CD4-positive, alpha-beta T cell treated with Interleukin-2 at 100 ng/mL for 4 hours (primary cell): ENCODE results near the gene BRD1.
"Not testable (repeated sequence)": the region's sequence is repeated elsewhere in the genome, so short reads cannot be mapped to it uniquely, and the experiment has no call there.

Experiments
- DNase-seq: peaks from one replicate; pipeline ENCODE4 v3.0.0-alpha.2; 2020; ENCODE audit warnings: low spot score

BRD1 gene

GRCh38 chr22:49826603-49827270 is 936 bp downstream of the BRD1 start:
- peak; percentile 44 for DNase-seq

GRCh38 chr22:49825944-49826602 is 1.6 kb downstream of the BRD1 start:
- peak; percentile 71 for DNase-seq

DNA sequence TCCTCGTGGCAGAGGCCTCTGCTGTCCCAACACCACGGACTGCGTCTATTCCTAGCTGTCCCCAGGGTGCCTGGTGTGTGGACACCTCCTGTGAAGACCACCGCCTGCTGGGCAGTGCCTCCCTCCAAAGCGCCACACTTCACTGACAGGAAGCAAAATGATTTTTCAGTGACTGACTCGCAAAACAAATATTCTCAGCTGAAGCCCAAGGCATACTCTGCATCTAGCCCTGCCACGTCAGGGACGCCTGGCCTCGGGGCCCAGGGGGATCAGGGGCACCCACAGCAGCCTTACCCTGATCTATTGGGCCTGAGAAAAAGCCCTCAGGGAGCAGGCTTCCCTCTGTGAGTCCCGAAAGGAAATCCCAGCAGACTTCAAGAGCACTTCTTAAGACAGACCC is 2.2 kb downstream of the BRD1 start:
- no peak for DNase-seq

DNA sequence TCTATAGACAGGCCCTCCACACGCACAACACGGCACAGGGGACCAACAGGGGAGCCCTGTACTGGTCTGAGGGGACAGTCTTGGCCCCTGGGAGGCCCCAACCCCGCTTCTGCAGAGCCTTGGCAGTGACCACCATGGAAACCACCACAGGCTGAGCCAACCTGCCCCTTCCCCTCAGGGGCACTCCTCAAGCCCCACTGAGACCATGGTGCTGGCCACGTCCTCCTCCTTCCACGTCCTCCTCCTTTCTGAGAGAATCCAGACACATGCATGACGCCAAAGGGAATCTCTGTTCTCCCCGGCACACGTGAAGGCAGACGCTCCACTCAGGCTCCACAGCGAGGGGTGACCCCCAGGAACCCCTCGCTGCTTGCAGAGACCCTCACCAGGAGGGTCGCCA is 2.7 kb downstream of the BRD1 start:
- DNase-seq = no peak

DNA sequence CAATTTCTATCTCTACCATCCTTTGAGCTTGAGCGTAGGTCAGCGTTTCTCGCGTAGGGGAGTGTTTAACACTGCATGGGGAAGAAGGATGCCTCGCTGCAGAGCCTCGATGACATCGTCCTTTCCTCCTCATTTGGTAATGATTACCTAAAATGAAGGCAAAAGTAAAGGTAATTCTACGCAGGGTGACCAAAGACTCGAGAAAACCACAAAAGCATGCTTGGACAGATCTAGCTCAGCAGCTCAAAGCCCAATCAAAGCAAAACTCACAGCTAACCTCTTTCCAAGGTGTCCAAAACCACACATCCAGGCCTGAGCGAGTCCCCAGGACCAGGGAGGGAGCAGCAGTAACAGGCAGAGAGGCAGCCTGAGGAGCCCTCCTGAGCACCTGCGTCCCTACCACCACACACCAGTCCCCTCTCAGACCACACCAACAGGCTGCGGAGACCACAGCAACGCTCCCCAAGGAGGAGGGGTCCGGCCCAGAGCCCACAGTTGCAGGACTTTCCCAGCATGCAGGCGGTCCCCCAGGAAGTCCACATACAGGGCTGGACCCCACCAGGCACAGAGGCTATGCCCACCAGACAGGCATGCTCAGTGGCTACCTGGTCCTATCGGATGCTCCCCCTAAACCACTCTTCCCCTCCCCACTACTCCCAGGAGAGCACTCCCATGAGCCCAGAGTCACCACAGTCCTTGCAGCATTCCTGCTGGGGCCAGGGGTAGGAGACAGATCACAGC is 3.3 kb downstream of the BRD1 start:
- DNase-seq = no peak

DNA sequence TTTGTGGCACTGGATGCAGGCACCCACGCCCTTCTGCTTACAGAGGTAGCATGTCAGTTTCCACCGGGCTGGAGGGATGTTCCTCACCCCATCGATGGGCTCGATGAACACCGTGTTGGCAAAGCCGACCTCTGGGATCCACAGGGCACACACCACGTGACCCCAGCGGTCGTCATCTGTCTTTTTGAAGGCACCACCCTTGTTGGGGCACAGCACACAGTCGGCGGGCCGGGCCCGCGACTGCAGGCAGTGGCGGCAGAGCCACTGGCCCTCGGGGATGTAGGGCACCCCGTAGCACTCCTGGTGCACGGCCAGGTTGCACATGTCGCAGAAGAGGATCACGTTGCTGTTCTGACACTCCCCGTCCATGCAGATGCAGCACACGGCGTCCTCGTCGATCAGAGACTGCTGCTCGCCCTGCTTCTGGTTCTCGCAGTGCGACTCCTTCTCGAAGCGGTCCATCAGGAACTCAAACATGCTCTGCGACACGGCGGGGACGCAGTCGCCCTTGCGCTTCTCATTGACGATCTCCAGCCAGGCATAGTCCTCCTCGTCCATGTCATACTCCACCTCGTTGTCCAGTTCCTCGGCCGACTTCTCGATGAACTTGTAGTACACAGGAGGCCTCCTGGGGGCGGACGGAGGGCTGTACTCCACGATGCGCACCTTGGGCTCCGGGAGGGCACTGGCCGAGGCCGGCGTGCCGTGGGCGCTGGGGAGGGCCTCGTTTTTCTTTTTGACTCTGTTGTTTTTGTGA is 4.2 kb downstream of the BRD1 start:
- DNase-seq = no peak

GRCh38 chr22:49821741-49822140 is 5.9 kb downstream of the BRD1 start:
- not testable (repeated sequence) for DNase-seq

GRCh38 chr22:49820984-49821383 is 6.7 kb downstream of the BRD1 start:
- no peak for DNase-seq

DNA sequence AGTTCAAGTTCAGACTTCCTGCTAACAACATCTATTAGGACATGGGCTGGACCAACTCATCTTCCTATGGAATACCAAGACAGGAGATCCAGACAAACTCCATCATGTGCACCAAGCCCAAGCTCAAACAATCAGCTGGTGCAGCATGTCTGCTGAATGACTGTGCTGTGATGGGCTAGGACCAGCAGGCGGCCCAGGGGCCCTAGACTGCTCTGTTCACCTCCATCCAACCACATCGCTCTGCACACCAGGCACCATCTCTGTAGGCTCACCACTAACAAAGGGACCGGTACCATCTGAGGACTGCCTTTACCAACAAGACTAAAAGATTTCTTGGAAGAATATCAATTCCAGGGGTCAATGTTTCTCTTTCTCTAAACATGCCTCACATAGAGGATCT is 10.3 kb downstream of the BRD1 start:
- no peak for DNase-seq

DNA sequence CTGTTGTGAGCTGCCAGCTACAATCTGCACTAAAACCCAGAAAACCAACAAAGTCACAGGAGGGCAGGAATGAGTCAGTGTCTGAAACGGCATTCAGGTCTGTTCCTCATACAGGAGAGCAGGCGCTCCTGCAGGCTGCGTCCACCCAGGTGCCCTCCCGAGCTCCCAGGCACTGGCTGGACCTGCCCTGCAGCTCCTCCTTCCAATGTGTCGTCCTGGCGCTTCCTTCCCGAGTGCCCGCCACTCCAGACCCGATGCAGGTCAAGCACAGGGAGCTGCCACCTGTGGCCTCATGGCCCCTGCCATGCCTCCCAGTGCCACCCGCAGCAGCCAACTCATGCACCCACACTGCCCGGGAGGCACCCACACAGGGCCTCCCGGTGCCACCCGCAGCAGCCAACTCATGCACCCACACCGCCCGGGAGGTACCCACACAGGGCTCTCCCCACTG is 12.0 kb downstream of the BRD1 start:
- no peak for DNase-seq

GRCh38 chr22:49814856-49815255 is 12.8 kb downstream of the BRD1 start:
- DNase-seq = no peak

DNA sequence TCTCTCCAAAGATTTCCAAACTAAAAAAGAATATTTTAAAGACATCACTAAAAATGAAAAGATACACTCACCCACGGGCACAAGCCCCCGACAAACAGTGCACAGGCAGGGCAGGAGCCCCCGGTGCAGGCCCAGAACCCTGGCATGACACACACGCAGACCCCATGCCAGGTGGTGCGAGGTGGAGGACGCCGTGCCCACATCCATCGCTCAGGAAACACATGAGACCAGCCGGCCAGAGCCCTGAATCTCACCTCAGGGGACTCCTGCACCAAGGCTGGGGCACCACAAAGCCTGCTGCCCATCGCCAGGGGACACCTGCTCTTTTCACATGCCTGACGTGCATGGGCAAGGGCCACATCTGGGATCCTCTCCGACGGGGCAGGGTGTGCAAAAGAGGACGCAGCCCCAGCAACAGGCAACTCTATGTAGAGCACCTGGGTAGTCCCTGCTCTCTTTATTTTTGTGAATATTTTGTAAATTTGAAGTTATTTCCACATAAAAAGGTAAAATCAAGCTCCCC is 13.4 kb downstream of the BRD1 start:
- no peak for DNase-seq

DNA sequence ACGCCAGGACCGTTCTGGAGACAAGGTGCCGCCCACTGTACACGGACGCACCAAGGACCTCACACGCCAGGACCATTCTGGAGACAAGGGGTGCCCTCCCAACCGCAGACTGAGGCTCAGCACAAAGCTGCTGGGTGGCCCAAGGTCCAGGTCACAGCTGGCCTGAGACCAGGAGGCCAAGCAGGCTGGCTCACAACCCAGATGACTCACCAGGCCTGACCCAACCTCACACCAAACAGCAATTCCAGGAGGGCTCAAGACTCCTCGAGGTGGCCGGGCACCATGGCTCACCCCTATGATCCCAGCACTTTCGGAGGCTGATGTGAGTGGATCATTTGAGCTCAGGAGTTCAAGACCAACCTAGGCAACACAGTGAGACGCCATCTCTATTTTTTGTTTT is 14.8 kb downstream of the BRD1 start:
- no peak for DNase-seq

GRCh38 chr22:49811020-49811791 is 16.5 kb downstream of the BRD1 start:
- DNase-seq = no peak

- DNase-seq = no peak
Observed at GRCh38 chr22:49810363-49811019, 17.2 kb downstream of the BRD1 start.

DNA sequence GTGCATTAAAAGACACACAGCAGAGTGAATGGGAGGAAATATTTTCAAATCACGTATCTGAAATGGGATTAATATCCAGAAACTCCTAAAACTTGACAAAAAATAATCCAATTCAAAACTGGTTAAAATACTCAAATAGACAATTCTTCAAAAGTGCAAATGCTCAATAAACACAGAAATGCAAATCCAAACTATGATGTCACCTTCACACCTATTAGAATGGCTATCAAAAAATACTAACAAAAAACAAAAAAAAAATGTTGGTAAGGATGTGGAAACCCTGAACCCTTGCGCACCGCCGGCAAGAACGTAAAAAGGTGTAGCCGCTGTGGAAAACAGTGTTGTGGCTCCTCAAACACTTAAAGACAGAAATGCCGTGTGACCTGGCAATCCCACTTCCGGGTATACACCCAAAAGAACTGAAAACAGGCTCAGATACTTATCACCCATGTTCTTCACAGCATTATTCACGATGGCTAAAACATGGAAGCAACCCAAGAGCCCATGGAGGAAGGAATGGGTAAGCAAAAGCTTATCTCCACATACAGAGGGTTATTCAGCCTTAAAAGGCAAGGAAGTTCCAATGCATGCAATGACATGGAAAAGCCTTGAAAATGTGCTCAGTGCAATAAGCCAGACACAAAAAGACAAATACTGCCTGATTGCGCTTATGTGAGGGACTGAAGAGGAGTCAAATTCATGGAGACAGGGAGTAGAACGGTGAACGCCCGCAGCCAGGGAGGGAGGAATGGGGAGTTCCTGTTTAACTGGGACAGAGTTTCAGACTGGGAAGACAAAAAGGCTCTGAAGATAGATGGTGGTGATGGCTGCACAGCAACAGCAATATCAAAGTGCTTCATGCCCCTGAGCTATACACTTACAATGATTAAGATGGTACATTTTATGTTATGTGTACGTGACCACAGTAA is 19.6 kb downstream of the BRD1 start:
- peak; percentile 54 for DNase-seq

DNA sequence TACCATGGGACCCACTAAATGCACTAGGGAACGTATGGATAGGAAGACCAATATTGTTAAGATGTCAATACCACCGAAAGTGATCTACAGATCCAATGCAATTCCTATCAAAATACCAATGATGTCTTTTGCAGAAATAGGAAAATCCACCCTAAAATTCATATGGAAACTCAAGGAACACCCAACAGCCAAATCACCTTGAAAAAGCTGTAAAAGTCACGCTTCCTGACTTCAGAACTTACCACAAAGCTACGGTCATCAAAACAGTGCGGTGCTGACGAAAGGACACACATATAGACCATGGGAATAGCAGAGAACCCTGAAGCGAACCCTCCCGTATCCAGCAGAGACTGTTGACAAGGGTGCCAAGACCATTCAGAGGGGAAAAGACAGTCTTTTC is 20.5 kb downstream of the BRD1 start:
- DNase-seq = no peak

DNA sequence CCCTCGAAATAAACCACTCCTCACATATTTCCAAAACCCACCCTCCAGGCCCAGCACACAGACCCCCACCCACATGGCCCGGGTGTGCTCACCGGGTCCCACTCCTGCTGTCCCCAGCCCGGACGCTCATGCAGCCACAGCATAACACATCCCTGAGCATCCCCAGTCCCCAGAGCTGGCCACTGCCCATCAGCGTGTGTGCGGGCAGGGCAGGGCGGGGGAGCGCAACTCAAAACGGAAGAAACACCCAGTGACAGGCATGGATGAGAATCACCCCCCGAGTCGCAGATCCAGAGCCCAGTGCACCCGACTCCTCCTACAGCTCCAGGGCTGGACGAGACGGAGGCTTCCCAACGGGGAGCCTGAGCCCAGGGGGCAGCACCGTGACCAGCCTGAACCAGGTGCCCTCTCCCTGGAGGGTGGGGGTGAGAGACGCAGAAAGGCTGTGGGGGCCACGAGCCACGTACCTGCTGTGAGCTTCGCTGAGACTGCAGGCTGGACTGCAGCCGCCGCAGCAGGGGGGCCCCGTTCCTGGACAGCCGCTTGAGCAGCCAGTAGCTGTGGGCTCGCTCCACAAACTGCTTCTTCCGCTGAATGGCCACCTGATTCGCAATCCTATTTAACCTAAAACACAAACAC is 23.8 kb downstream of the BRD1 start:
- no peak for DNase-seq

DNA sequence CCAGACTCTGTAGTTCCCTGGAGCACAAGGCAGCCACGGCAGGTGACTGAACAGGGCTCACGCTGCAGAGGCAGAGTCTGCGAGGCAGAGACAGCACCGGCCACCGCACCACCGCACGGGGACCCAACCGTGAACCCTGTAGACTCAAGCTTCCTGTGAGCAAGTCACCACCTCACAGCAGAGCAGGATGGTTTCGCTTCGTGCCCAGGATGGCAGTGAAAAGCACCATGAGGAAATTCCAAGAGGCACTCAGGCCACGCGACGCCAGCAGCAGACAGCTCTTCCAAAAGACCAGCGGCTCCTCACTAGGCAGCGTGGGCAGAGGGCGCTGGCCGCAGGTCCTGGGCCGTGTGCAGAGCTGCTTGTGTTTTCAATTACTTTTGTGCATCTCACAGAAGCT is 24.5 kb downstream of the BRD1 start:
- DNase-seq = no peak
